Mucosa of rectum (tissue), 2 donors: ENCODE measurements around the gene CA5B.
"Not testable (repeated sequence)": the region's sequence is repeated elsewhere in the genome, so short reads cannot be mapped to it uniquely, and the experiment has no call there.

ENCODE experiments used
- H3K27ac ChIP-seq, 2 donors: one replicate each; pipeline ENCODE4 v1.7.0; 2013; ENCODE audit warnings: inconsistent platforms in 2 of 2, low read depth in 2 of 2, low read length in 2 of 2
- H3K27me3 ChIP-seq, 2 donors: one replicate each; pipeline ENCODE4 v1.7.0; 2013; ENCODE audit warnings: low read length in 2 of 2; ENCODE audit not compliant: control insufficient read depth in 2 of 2, insufficient read depth in 2 of 2
- H3K36me3 ChIP-seq, 2 donors: one replicate each; pipeline ENCODE4 v1.7.0; 2013; ENCODE audit warnings: low read length in 2 of 2; ENCODE audit not compliant: control insufficient read depth in 2 of 2, insufficient read depth in 2 of 2
- H3K4me1 ChIP-seq, 2 donors: one replicate each; pipeline ENCODE4 v1.7.0; 2013; ENCODE audit warnings: low read length in 2 of 2, mild to moderate bottlenecking in 1 of 2; ENCODE audit not compliant: control insufficient read depth in 2 of 2, insufficient read depth in 2 of 2
- H3K4me3 ChIP-seq, 2 donors: one replicate each; pipeline ENCODE4 v1.7.0; 2013; ENCODE audit warnings: low read length in 2 of 2
- H3K9ac ChIP-seq, 2 donors: one replicate each; pipeline ENCODE4 v1.7.0; 2013; ENCODE audit warnings: low read length in 2 of 2, low read depth in 1 of 2, mild to moderate bottlenecking in 1 of 2
- H3K9me3 ChIP-seq, 2 donors: one replicate each; pipeline ENCODE4 v1.7.0; 2013; ENCODE audit warnings: low read length in 2 of 2; ENCODE audit not compliant: control insufficient read depth in 2 of 2
- donor health status: healthy.
- donor health status: Normal muscosa, but diverticular disease.

CA5B gene

DNA sequence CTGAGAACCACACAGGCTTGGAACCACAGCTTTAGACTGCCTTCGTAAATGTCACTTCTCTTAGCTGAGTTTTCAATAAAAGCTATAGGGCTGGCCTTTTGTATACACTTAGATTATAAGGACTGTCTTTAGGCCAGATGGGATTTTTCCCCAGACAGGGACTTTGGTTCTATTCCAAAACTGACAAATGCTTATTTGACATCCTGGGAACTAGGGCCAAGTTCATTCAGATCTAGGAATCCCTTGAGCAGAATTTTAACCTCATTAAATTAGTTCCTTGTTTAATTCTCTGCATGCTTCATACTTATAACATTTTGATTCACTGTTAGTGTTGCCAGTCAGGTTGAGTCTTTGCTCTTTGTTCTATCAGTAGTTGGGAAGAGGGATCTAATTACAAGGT is 75.3 kb downstream of the CA5B start:
- Histone ChIP-seq H3K4me1 (no peaks in the 10 kb centered on the region), H3K9me3 (no peaks in the 10 kb centered on the region), H3K27me3 (no peaks in the 10 kb centered on the region), H3K4me3 (no peak overlapping the region), H3K36me3 (peaks cover 49 to 62% of the 10 kb centered on the region in 2 donors), H3K9ac (no peak overlapping the region), H3K27ac (no peak overlapping the region)

DNA sequence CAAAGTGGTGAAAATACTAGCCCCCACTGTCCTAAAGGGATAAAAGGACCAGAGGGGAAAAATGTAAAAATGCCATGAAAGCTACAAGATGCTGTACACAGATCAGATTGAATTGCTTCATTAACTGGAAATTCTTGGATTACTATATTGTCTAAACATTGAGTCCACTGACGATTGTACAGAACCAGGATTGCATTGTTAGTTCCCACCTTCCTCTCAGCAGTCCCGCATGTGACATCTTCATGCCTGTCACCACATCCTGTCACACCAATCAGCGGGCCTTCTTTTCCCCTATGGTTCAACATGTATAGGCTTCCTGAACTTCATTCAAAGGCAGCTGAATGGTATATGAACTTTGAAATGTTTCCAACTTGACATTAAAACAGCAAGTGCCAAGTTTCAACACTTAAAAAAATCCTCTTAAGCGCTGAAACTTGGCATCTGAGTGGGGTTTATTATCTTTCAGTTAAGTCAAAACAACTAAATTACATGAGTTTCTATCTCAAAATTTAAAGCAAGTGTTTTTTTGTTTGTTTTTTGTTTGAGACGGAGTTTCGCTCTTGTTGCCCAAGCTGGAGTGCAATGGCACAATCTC is 76.8 kb downstream of the CA5B start:
- Histone ChIP-seq H3K9ac (no peak overlapping the region), H3K36me3 (peaks cover 44 to 56% of the 10 kb centered on the region in 2 donors), H3K27ac (no peak overlapping the region), H3K4me3 (no peak overlapping the region), H3K27me3 (no peaks in the 10 kb centered on the region), H3K9me3 (no peaks in the 10 kb centered on the region), H3K4me1 (no peaks in the 10 kb centered on the region)

DNA sequence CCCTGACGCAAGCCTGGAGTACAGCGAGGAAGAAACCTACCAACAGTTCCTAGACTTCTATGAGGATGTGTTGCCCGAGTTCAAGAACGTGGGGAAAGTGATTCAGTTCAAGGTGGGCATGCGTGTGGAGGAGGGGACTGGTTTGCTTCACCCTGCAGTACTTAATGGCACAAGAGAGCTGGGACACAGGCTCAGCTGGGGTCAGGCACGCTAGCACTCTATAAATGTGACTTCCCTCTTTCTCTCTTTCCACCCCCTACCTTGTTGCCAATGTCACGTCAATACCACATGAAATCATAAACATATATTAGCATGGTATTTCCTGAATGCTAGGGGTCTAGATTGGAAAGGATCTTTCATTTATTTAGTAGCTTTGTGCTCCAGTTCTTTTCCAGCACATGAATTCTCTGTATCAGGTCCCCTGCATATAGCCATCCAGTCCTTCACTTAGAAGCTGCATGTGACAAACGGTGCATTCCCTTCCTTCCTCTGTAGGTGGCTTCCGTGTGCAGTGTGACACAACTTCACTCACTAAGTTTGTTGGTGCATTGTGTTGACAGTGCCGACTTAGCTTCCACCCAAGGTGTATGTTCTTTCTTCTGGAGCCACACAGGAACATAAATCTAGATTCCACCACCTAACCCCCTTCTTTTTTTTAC is 77.8 kb downstream of the CA5B start:
- Histone ChIP-seq H3K4me3 (no peak overlapping the region), H3K4me1 (no peaks in the 10 kb centered on the region), H3K27me3 (no peaks in the 10 kb centered on the region), H3K36me3 (peaks cover 48 to 60% of the 10 kb centered on the region in 2 donors), H3K27ac (no peak overlapping the region), H3K9ac (no peak overlapping the region), H3K9me3 (no peaks in the 10 kb centered on the region)

DNA sequence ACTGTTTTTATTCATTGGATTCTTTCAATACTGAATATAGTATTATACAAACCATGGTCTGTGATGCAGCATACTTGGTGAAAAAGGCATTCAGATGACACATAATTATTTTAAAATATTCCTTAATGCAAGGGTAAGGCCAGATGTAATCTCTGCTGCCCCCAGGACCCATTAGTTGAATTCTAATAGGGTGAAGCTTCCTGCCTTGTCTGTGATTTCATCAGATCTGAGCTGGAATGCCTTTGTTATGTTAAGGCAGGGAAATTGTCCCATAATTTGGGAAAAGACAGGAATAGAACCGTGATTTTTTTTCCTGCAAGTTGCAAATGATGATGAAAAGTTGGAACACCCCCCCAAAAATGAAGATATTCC is 78.4 kb downstream of the CA5B start:
- H3K36me3 ChIP-seq, result peaks cover 43 to 60% of the 10 kb centered on the region in 2 donors
- no peak overlapping the region for H3K9ac ChIP-seq
- no peaks in the 10 kb centered on the region for H3K27me3 ChIP-seq
- no peak overlapping the region for H3K27ac ChIP-seq
- no peak overlapping the region for H3K4me3 ChIP-seq
- no peaks in the 10 kb centered on the region for H3K9me3 ChIP-seq
- H3K4me1 ChIP-seq, result no peaks in the 10 kb centered on the region

DNA sequence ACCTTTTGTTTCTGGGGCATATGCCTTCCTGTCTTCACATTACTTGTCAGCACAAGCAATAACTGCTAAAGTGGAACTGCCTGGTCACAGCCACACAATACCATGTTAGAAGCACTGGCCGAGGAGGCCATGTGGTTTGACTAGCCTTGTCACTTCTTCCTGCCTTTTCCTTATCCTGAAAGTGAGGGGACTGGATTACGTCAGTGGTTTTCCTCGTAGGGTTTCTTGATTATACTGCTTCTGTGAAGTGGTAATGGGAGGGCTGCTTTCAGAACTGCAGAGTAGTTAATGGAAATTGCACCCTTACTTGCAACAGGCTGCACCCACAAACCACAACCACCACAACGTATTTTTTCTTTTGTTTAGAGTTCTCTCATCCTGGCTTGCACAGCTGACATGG is 78.8 kb downstream of the CA5B start:
- H3K4me1 ChIP-seq, result no peaks in the 10 kb centered on the region
- H3K4me3 ChIP-seq, result no peak overlapping the region
- no peak overlapping the region for H3K27ac ChIP-seq
- no peaks in the 10 kb centered on the region for H3K9me3 ChIP-seq
- H3K36me3 ChIP-seq, result peaks cover 41 to 60% of the 10 kb centered on the region in 2 donors
- no peak overlapping the region for H3K9ac ChIP-seq
- no peaks in the 10 kb centered on the region for H3K27me3 ChIP-seq

DNA sequence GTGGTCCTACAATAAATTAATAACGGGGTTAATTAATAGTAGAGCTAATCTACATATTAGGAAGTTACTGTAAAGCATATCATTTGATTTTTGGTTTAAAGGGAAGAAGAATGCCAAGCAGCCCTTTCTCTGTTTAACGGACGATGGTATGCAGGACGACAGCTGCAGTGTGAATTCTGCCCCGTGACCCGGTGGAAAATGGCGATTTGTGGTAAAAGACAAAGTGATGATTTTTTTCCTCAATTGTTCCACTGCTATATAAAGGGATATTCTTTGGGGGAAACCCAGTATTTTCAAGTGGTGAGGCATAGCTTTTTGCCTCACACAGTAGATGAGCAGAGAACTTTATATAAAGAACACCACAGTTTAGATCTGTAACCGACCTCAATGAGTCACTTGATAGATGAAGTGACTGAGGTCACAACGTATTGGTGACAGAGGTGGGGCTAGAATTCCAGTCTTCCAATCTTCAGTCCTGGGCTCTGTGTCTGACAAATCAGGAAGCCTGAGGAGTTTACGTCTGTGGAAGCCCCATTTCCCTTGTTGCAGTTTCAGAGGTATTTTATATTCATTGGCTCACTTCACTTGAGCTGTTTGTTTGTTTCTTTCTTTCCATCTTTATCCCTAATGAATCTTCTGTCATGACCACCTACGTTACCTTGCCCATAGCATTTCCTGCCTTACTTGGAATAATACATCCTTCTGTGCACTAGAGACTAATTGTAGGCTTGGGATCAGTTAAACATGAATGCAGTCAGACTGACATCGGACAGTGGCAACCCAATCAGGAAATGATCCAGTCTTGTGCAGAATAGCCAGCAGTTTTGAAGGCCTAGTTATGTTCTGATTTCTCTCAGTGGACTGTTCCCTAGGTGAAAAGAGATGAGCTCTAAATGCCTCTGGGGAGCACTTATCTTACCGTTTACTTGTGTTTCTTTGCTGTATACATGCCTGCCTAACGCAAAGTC is 82.3 kb downstream of the CA5B start:
- no peak overlapping the region for H3K9ac ChIP-seq
- no peaks in the 10 kb centered on the region for H3K27me3 ChIP-seq
- H3K36me3 ChIP-seq, result peaks cover 30 to 57% of the 10 kb centered on the region in 2 donors
- no peak overlapping the region for H3K27ac ChIP-seq
- no peaks in the 10 kb centered on the region for H3K4me1 ChIP-seq
- no peak overlapping the region for H3K4me3 ChIP-seq
- no peaks in the 10 kb centered on the region for H3K9me3 ChIP-seq

DNA sequence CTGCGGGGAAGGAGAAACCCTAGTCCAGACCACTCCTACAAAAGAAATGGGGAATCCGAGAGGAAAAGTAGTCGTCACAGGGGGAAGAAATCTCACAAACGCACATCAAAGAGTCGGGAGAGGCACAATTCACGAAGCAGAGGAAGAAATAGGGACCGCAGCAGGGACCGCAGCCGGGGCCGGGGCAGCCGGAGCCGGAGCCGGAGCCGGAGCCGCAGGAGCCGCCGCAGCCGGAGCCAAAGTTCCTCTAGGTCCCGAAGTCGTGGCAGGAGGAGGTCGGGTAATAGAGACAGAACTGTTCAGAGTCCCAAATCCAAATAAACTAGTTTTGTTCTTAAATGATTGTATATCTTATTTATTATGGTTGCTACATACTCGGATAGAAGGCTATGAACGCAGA is 84.9 kb downstream of the CA5B start:
- Histone ChIP-seq H3K9ac (no peak overlapping the region), H3K4me1 (no peaks in the 10 kb centered on the region), H3K27me3 (no peaks in the 10 kb centered on the region), H3K9me3 (no peaks in the 10 kb centered on the region), H3K27ac (no peak overlapping the region), H3K4me3 (no peak overlapping the region), H3K36me3 (peaks cover 24 to 40% of the 10 kb centered on the region in 2 donors)

DNA sequence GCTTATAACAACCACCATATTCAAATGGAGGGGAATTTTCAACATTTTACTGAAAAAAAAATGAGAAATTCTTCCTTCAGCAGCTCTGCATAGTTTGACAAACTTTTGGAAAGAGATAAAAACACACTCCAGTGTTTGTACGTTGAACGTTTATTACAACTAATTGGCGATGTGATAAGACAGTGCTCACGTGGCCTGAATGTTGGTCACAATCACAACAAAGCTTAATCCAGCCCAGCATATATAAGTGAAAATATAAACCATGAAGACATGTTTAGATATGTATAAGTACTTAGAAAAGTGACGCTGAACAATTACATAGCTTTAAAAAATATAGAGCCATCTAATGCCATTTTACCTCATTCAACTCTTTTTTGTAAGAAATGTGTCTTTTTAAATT is 87.9 kb downstream of the CA5B start:
- no peak overlapping the region for H3K9ac ChIP-seq
- no peak overlapping the region for H3K27ac ChIP-seq
- H3K27me3 ChIP-seq, result no peaks in the 10 kb centered on the region
- no peaks in the 10 kb centered on the region for H3K9me3 ChIP-seq
- peaks cover 12 to 21% of the 10 kb centered on the region in 2 donors for H3K36me3 ChIP-seq
- H3K4me3 ChIP-seq, result no peak overlapping the region
- no peaks in the 10 kb centered on the region for H3K4me1 ChIP-seq

DNA sequence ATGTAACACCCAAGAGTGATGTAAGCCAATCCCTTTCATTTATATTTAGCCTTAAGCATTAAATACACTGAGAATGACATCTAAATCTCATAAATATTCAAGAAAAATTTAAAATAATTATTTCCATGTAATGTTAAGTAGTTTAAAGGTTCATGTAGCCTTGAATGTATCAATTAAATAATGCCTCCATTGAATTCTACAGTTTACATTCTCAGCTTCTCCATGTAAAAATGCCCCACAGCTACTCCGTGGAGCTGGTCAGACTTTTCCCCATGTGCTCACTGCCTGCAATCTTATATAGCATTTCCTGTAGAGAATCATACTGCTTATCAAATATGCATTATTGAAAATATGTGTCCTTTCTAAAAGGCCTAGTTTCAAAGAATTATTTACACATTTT is 91.1 kb downstream of the CA5B start:
- no peaks in the 10 kb centered on the region for H3K4me1 ChIP-seq
- H3K9ac ChIP-seq, result no peak overlapping the region
- H3K9me3 ChIP-seq, result no peaks in the 10 kb centered on the region
- peaks cover 8% of the 10 kb centered on the region in 2 donors for H3K36me3 ChIP-seq
- H3K27ac ChIP-seq, result no peak overlapping the region
- H3K4me3 ChIP-seq, result no peak overlapping the region
- H3K27me3 ChIP-seq, result no peaks in the 10 kb centered on the region

DNA sequence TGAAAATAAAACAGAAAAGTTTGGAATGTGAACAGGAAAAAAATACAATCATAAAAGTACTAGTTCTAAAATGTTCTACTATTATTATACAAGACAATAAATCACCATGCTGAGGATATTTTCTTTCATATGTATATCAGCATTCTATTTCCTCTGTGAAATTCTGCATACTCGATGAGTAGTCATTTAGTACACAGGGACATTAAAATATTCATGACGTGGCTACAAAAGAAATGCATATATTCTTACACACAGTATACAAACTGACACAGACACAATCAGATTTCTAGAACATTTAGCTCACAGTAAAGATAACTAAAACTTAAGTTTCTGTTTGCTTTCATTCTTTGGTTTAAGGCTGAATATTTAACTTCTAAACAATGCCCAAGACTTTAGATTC is 93.3 kb downstream of the CA5B start:
- H3K9ac ChIP-seq, H3K4me1 ChIP-seq, H3K9me3 ChIP-seq, H3K36me3 ChIP-seq, H3K27me3 ChIP-seq, H3K4me3 ChIP-seq, H3K27ac ChIP-seq: not testable (repeated sequence)
